Measurements from ENCODE around the gene ATRIP. TPM values are rescaled to one million over a fixed set of nuclear protein-coding genes. Genes with fewer than 3 reads are reported as not detected.

ATRIP gene
- total and polyA plus RNA-seq, 2 donors: 6.2 to 8.4 TPM

- H3K36me3 ChIP-seq (ENCODE audit: control insufficient read depth in 2 of 2, insufficient read depth in 2 of 2, low read length in 1 of 2): peaks cover 4 to 5% of the 10 kb centered on the region in 2 donors
- DNase-seq (ENCODE audit: low read depth in 6 of 9, low spot score in 9 of 9): no peak
- H3K4me1 ChIP-seq (ENCODE audit: control insufficient read depth in 2 of 2, insufficient read depth in 2 of 2, low read length in 2 of 2): peaks cover 9 to 22% of the 10 kb centered on the region in 2 donors
- no peak overlapping the region for H3K4me3 ChIP-seq (ENCODE audit: low read length in 2 of 2)
- 97% methylated on average over 9 of the region's 9 CpGs for WGBS
- no peak overlapping the region for H3K27ac ChIP-seq (ENCODE audit: low read depth in 1 of 2, low read length in 1 of 2)
- peaks cover 0 to 3% of the 10 kb centered on the region in 2 donors for H3K9me3 ChIP-seq (ENCODE audit: control insufficient read depth in 2 of 2, insufficient read depth in 1 of 2, low read length in 1 of 2)
- H3K27me3 ChIP-seq (ENCODE audit: control insufficient read depth in 2 of 2, insufficient read depth in 1 of 2, low read length in 1 of 2): peaks cover 4 to 44% of the 10 kb centered on the region in 2 donors
Observed at GRCh38 chr3:48427630-48427962, 18.9 kb upstream of the ATRIP start.

GRCh38 chr3:48428088-48428571, 18.4 kb upstream of the ATRIP start:
- H3K4me3 ChIP-seq (ENCODE audit: low read length in 2 of 2): no peak overlapping the region
- peaks cover 0 to 3% of the 10 kb centered on the region in 2 donors for H3K9me3 ChIP-seq (ENCODE audit: control insufficient read depth in 2 of 2, insufficient read depth in 1 of 2, low read length in 1 of 2)
- no peak overlapping the region for H3K27ac ChIP-seq (ENCODE audit: low read depth in 1 of 2, low read length in 1 of 2)
- H3K27me3 ChIP-seq (ENCODE audit: control insufficient read depth in 2 of 2, insufficient read depth in 1 of 2, low read length in 1 of 2): peaks cover 4 to 44% of the 10 kb centered on the region in 2 donors
- peaks cover 10 to 11% of the 10 kb centered on the region in 2 donors for H3K36me3 ChIP-seq (ENCODE audit: control insufficient read depth in 2 of 2, insufficient read depth in 2 of 2, low read length in 1 of 2)
- H3K4me1 ChIP-seq (ENCODE audit: control insufficient read depth in 2 of 2, insufficient read depth in 2 of 2, low read length in 2 of 2): peaks cover 9 to 27% of the 10 kb centered on the region in 2 donors
- no peak for DNase-seq (ENCODE audit: low read depth in 6 of 9, low spot score in 9 of 9)
- WGBS: 93% methylated on average over 7 of the region's 7 CpGs

- Histone ChIP-seq H3K9me3 (ENCODE audit: control insufficient read depth in 2 of 2, insufficient read depth in 1 of 2, low read length in 1 of 2) (peaks cover 0 to 3% of the 10 kb centered on the region in 2 donors), H3K36me3 (ENCODE audit: control insufficient read depth in 2 of 2, insufficient read depth in 2 of 2, low read length in 1 of 2) (peaks cover 15 to 16% of the 10 kb centered on the region in 2 donors), H3K4me3 (ENCODE audit: low read length in 2 of 2) (peak overlapping the region; percentile 50 to 79), H3K4me1 (ENCODE audit: control insufficient read depth in 2 of 2, insufficient read depth in 2 of 2, low read length in 2 of 2) (peaks cover 9 to 27% of the 10 kb centered on the region in 2 donors), H3K27me3 (ENCODE audit: control insufficient read depth in 2 of 2, insufficient read depth in 1 of 2, low read length in 1 of 2) (peaks cover 4 to 44% of the 10 kb centered on the region in 2 donors), H3K27ac (ENCODE audit: low read depth in 1 of 2, low read length in 1 of 2) (peak overlapping the region in 1 of 2 donors; percentile 64)
- DNase-seq (ENCODE audit: low read depth in 6 of 9, low spot score in 9 of 9): no peak
- 9% methylated on average over 60 of the region's 60 CpGs for WGBS
Observed at GRCh38 chr3:48428572-48429316, 17.8 kb upstream of the ATRIP start.

- Histone ChIP-seq H3K27ac (ENCODE audit: low read depth in 1 of 2, low read length in 1 of 2) (peak overlapping the region in 1 of 2 donors; percentile 69), H3K9me3 (ENCODE audit: control insufficient read depth in 2 of 2, insufficient read depth in 1 of 2, low read length in 1 of 2) (peaks cover 0 to 3% of the 10 kb centered on the region in 2 donors), H3K36me3 (ENCODE audit: control insufficient read depth in 2 of 2, insufficient read depth in 2 of 2, low read length in 1 of 2) (peaks cover 19 to 22% of the 10 kb centered on the region in 2 donors), H3K4me1 (ENCODE audit: control insufficient read depth in 2 of 2, insufficient read depth in 2 of 2, low read length in 2 of 2) (peaks cover 9 to 27% of the 10 kb centered on the region in 2 donors), H3K27me3 (ENCODE audit: control insufficient read depth in 2 of 2, insufficient read depth in 1 of 2, low read length in 1 of 2) (peaks cover 4 to 44% of the 10 kb centered on the region in 2 donors), H3K4me3 (ENCODE audit: low read length in 2 of 2) (peak overlapping the region; percentile 50 to 79)
- DNase-seq (ENCODE audit: low read depth in 6 of 9, low spot score in 9 of 9): peak in 5 of 9 donors; percentile 32 to 64 (median 60)
- under 1% methylated on average over 86 of the region's 86 CpGs for WGBS
Observed at GRCh38 chr3:48429317-48429959, 17.1 kb upstream of the ATRIP start.

GRCh38 chr3:48429960-48430707, 16.4 kb upstream of the ATRIP start, which contains the start of gene PLXNB1:
TSS of gene PLXNB1 (minus strand) at chr3:48430086. CDS start at chr3:48424611, 5,475 bp downstream.
- peaks cover 9 to 26% of the 10 kb centered on the region in 2 donors for H3K4me1 ChIP-seq (ENCODE audit: control insufficient read depth in 2 of 2, insufficient read depth in 2 of 2, low read length in 2 of 2)
- peaks cover 19 to 25% of the 10 kb centered on the region in 2 donors for H3K36me3 ChIP-seq (ENCODE audit: control insufficient read depth in 2 of 2, insufficient read depth in 2 of 2, low read length in 1 of 2)
- peak in 4 of 9 donors; percentile 23 to 61 (median 34) for DNase-seq (ENCODE audit: low read depth in 6 of 9, low spot score in 9 of 9)
- H3K4me3 ChIP-seq (ENCODE audit: low read length in 2 of 2): peak within 1 kb of the TSS; percentile 50 to 79
- WGBS: 14% methylated on average over 15 of the region's 15 CpGs
- peaks cover 4 to 44% of the 10 kb centered on the region in 2 donors for H3K27me3 ChIP-seq (ENCODE audit: control insufficient read depth in 2 of 2, insufficient read depth in 1 of 2, low read length in 1 of 2)
- peaks cover 0 to 6% of the 10 kb centered on the region in 2 donors for H3K9me3 ChIP-seq (ENCODE audit: control insufficient read depth in 2 of 2, insufficient read depth in 1 of 2, low read length in 1 of 2)
- H3K27ac ChIP-seq (ENCODE audit: low read depth in 1 of 2, low read length in 1 of 2): peak within 1 kb of the TSS in 1 of 2 donors; percentile 69

DNA sequence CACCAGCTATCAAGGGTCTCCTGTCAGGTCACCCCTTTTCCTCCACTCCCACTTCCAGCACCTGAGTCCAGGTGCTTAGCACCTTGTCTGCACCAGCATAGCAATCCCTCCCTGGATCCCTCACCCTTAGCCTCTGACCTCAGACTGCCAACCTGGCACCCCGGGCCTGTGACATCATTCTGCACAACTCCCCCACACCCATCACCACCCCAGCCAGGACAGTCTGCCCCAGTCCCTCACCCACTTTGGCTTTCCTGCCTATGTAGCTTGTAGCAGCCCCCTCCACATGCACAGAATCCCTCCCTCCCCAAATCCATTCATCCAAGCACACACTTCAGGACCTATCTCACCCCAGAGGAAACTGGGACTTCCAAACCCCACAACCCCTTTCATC, 15.8 kb upstream of the ATRIP start:
- 97% methylated on average over 1 of the region's 1 CpG for WGBS
- Histone ChIP-seq H3K27ac (ENCODE audit: low read depth in 1 of 2, low read length in 1 of 2) (peak overlapping the region in 1 of 2 donors; percentile 69), H3K27me3 (ENCODE audit: control insufficient read depth in 2 of 2, insufficient read depth in 1 of 2, low read length in 1 of 2) (peaks cover 4 to 44% of the 10 kb centered on the region in 2 donors), H3K36me3 (ENCODE audit: control insufficient read depth in 2 of 2, insufficient read depth in 2 of 2, low read length in 1 of 2) (peaks cover 19 to 25% of the 10 kb centered on the region in 2 donors), H3K4me3 (ENCODE audit: low read length in 2 of 2) (no peak overlapping the region), H3K9me3 (ENCODE audit: control insufficient read depth in 2 of 2, insufficient read depth in 1 of 2, low read length in 1 of 2) (peaks cover 0 to 6% of the 10 kb centered on the region in 2 donors), H3K4me1 (ENCODE audit: control insufficient read depth in 2 of 2, insufficient read depth in 2 of 2, low read length in 2 of 2) (peaks cover 9 to 25% of the 10 kb centered on the region in 2 donors)
- DNase-seq (ENCODE audit: low read depth in 6 of 9, low spot score in 9 of 9): no peak

DNA sequence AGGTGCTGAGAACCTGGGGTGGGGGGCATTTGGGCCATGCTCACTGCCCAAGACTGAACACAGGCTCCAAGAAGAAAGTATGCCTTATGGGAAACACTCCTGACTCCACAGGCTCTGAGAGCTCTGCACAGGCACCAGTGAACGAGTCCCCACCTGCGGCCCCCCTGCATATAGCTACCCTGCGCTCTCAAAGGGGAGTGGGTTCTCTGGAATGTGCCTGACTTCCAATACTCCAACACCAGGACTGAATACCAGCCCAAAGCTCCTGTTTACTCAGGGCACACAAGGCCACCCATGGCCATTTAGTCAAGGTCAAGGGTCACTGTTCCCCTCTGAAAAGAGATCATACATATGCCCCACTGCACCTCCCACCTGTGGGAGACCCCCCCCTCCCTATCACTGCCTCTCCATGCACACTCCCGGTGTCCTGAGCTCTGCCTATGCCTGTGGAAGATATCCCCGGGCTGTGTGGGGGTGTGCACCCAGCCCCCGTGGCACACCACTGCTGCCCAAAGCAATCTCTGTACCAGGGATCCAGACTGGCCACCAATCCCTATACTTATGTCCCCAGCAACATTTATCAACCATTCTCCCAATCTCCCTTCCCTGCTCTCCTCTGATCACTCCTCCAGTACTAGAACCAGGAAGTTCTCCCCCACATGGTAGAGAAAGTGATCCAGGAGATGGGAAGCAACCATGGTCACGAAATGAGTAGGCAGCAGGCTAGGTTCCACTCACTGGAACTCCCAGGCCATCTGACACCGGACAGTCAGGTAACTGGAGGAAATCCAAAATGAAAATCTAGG, 15.1 kb upstream of the ATRIP start:
- 95% methylated on average over 8 of the region's 8 CpGs for WGBS
- Histone ChIP-seq H3K27ac (ENCODE audit: low read depth in 1 of 2, low read length in 1 of 2) (peak overlapping the region in 1 of 2 donors; percentile 69), H3K36me3 (ENCODE audit: control insufficient read depth in 2 of 2, insufficient read depth in 2 of 2, low read length in 1 of 2) (peaks cover 19 to 25% of the 10 kb centered on the region in 2 donors), H3K4me3 (ENCODE audit: low read length in 2 of 2) (no peak overlapping the region), H3K9me3 (ENCODE audit: control insufficient read depth in 2 of 2, insufficient read depth in 1 of 2, low read length in 1 of 2) (peaks cover 0 to 6% of the 10 kb centered on the region in 2 donors), H3K27me3 (ENCODE audit: control insufficient read depth in 2 of 2, insufficient read depth in 1 of 2, low read length in 1 of 2) (peaks cover 4 to 39% of the 10 kb centered on the region in 2 donors), H3K4me1 (ENCODE audit: control insufficient read depth in 2 of 2, insufficient read depth in 2 of 2, low read length in 2 of 2) (peaks cover 9 to 32% of the 10 kb centered on the region in 2 donors)
- no peak for DNase-seq (ENCODE audit: low read depth in 6 of 9, low spot score in 9 of 9)
